ENCODE results near the gene ARIH2. TPM values are rescaled to one million over a fixed set of nuclear protein-coding genes. Genes with fewer than 3 reads are reported as not detected.

ARIH2 gene
- total and polyA plus RNA-seq, 2 of the 4 experiments (the other 2 are of a cell fraction) = 62.3 to 93.7 TPM

- Histone ChIP-seq H3K27me3 (ENCODE audit: control insufficient read depth, insufficient read depth, low read length) (no peaks in the 10 kb centered on the region), H3K79me1 (ENCODE audit: low read depth in 1 of 2, low read length in 2 of 2) (peaks cover 20 to 85% of the 10 kb centered on the region in 2 experiments; a peak in 3 of 4 replicates), H3K27ac (ENCODE audit: insufficient read depth, low read length) (no peak overlapping the region), H3K18ac (ENCODE audit: low read depth, low read length) (no peak overlapping the region), H3K56ac (ENCODE audit: extremely low read depth, insufficient read depth, low read length) (no peak overlapping the region), H2BK15ac (ENCODE audit: low read depth, low read length) (no peak overlapping the region), H2AK9ac (replicated peaks; ENCODE audit: low read depth, low read length, poor library complexity) (peak overlapping the region; percentile 97), H2BK120ac (ENCODE audit: low read depth, low read length) (no peak overlapping the region), H4K20me1 (ENCODE audit: insufficient read depth, low read length) (peaks cover 35% of the 10 kb centered on the region), H3K36me3 (ENCODE audit: control insufficient read depth, insufficient read depth, low read length) (peaks cover 48% of the 10 kb centered on the region), H4K5ac (ENCODE audit: low read depth, low read length) (no peak overlapping the region), H3K14ac (replicated peaks; ENCODE audit: low read depth, low read length) (0 out of 2 replicates have a peak overlapping the region, but pooled peaks have one; percentile 8), H4K8ac (ENCODE audit: low read depth in 2 of 2, low read length in 2 of 2) (0 out of 4 replicates have a peak overlapping the region, but pooled peaks of 1 of the 2 experiments have one; percentile 98), H4K91ac (ENCODE audit: insufficient read depth, low read depth, low read length) (no peak overlapping the region), H3K4me2 (ENCODE audit: low read depth, low read length) (no peak overlapping the region), H2AFZ (replicated peaks; ENCODE audit: low read length, poor library complexity) (peak overlapping the region; percentile 33), H3K9me3 (ENCODE audit: control insufficient read depth, insufficient read depth, low read length) (no peaks in the 10 kb centered on the region), H3K4me3 (ENCODE audit: insufficient read depth, low read depth, low read length) (no peak overlapping the region), H3K9ac (ENCODE audit: low read depth, low read length) (no peak overlapping the region), H2AK5ac (ENCODE audit: low read depth, low read length) (no peak overlapping the region), H3K4ac (ENCODE audit: low read depth, low read length) (0 out of 2 replicates have a peak overlapping the region, but pooled peaks have one; percentile 58), H2BK20ac (ENCODE audit: low read depth, low read length) (no peak overlapping the region), H3K23ac (ENCODE audit: low read depth, low read length) (0 out of 2 replicates have a peak overlapping the region, but pooled peaks have one; percentile 58), H3K9me1 (ENCODE audit: insufficient read depth, low read length) (peaks cover 12% of the 10 kb centered on the region), H3K4me1 (ENCODE audit: control insufficient read depth, insufficient read depth, low read length) (peaks cover 13% of the 10 kb centered on the region), H2BK5ac (ENCODE audit: low read depth, low read length, poor library complexity, severe bottlenecking) (no peak overlapping the region)
- 100% methylated on average over 1 of the region's 6 CpGs; no CpG with 5 or more reads in 1 of the 2 experiments for WGBS, 2 experiments (ENCODE audit: extremely low coverage in 2 of 2, insufficient read length in 1 of 2)
- dilution Hi-C loops (cut with HindIII; ENCODE audit: low sequenced_read_pairs, unreplicated experiment) (no loop called here), intact Hi-C loops (cut with micrococcal nuclease) (no loop called here), in situ Hi-C loops (cut with MboI; ENCODE audit: low sequenced_read_pairs) (no loop called here)
- no peak for TF ChIP-seq RAD21 (IDR thresholded peaks at IDR 0.05; ENCODE audit: low read length)
- TF ChIP-seq FOS (IDR thresholded peaks at IDR 0.05; ENCODE audit: low read depth, low read length) = no peak
- no peak for TF ChIP-seq RFX5 (IDR thresholded peaks at IDR 0.05; ENCODE audit: low read depth, low read length)
- no peak for TF ChIP-seq NFE2L2 (IDR thresholded peaks at IDR 0.05; ENCODE audit: low read depth, low read length)
- TF ChIP-seq MXI1 (IDR thresholded peaks at IDR 0.05; ENCODE audit: borderline replicate concordance, low read depth, low read length) = no peak
- TF ChIP-seq BHLHE40 (IDR thresholded peaks at IDR 0.05; ENCODE audit: low read depth, low read length) = no peak
- no peak for TF ChIP-seq CTCF (conservative IDR thresholded peaks at IDR 0.05; ENCODE audit: low read depth, low read length)
- no peak for TF ChIP-seq CHD1 (IDR thresholded peaks at IDR 0.05; ENCODE audit: low read depth, low read length)
- TF ChIP-seq MAZ (IDR thresholded peaks at IDR 0.05; ENCODE audit: borderline replicate concordance, low read depth, low read length) = no peak
- BruUV-seq (replicated peaks) = no TSS peak
- ChIA-PET CTCF (no interaction called here), POLR2A (ENCODE audit: unreplicated experiment) (interaction anchor here (0.5 to 2.4 kb wide), 2 partner anchors 9 to 326 kb away, joined by 4 to 13 read pairs; partner anchors contain the start of gene WDR6)
- ATAC-seq (ENCODE audit: low read depth) = no peak
- DNase-seq = no peak
These were observed 98.0 kb downstream of the ARIH2 start for GRCh38 chr3:49016414-49017228.

Data from IMR-90 (cell line).